Cardiac fibroblast (primary cell): ENCODE measurements around the gene PTGS1.
"Not testable (repeated sequence)": the region's sequence is repeated elsewhere in the genome, so short reads cannot be mapped to it uniquely, and the experiment has no call there.

Source experiments
- DNase-seq, 2 donors: peaks; one replicate each; pipeline versions ENCODE4 v3.0.0 to v3.0.0-alpha.2; 2010; ENCODE audit warnings: low read depth in 2 of 2
- H3K4me3 ChIP-seq, 2 donors: replicated peaks in 1 of 2; 1 replicate in 1 of 2; 2 replicates in 1 of 2; pipeline ENCODE4 v1.5.1; 2011; ENCODE audit warnings: low read depth in 2 of 2, low read length in 2 of 2, mild to moderate bottlenecking in 2 of 2, moderate library complexity in 1 of 2
- TF ChIP-seq, protein P1 (sequence below): IDR thresholded peaks from one replicate; pipeline ENCODE4 v1.5.1; 2011; ENCODE audit warnings: low read depth, mild to moderate bottlenecking, low read length, inconsistent platforms

Gene PTGS1

DNA sequence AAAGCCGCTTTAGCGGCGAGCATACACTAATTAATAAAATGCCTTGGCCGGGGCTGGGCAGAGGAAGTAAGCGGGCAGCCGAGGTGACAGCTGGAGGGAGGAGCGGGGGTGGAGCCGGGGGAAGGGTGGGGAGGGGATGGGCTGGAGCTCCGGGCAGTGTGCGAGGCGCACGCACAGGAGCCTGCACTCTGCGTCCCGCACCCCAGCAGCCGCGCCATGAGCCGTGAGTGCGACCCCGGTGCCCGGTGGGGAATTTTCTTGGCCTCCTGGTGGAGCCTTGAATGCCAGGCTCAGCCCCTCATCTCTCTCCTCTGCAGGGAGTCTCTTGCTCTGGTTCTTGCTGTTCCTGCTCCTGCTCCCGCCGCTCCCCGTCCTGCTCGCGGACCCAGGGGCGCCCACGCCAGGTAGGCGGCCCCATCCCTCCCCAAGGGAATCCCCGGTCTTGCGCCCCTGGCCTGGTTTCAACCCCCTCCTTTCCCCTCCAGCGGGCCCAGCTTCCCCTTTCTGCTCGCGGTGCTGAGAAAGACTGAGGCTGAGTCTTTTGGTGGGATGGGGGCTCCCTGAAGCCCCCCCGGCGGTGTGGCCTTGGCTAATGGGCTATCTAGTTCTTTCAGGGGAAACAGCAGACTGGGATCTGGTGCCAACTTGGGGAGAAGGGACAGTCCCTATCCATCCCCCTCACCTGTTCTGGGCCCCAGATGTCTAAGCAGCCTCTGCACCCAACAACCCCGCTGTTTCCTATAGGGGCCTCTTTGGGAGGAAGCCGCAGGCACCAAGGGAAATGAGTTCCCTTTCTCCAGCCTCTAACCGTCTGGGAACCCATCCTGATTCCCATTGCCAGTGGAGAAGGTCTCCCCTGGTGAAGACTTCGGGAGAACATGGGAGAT, at the start of gene PTGS1:
Gene PTGS1 (plus strand): TSS at position 156 of the 887 bp plus-strand sequence. CDS start 61 bp downstream, at position 217.
- H3K4me3 ChIP-seq: peak within 1 kb of the TSS; percentile 61 to 94
- TF ChIP-seq, protein P1, sequence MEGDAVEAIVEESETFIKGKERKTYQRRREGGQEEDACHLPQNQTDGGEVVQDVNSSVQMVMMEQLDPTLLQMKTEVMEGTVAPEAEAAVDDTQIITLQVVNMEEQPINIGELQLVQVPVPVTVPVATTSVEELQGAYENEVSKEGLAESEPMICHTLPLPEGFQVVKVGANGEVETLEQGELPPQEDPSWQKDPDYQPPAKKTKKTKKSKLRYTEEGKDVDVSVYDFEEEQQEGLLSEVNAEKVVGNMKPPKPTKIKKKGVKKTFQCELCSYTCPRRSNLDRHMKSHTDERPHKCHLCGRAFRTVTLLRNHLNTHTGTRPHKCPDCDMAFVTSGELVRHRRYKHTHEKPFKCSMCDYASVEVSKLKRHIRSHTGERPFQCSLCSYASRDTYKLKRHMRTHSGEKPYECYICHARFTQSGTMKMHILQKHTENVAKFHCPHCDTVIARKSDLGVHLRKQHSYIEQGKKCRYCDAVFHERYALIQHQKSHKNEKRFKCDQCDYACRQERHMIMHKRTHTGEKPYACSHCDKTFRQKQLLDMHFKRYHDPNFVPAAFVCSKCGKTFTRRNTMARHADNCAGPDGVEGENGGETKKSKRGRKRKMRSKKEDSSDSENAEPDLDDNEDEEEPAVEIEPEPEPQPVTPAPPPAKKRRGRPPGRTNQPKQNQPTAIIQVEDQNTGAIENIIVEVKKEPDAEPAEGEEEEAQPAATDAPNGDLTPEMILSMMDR: no peak
- DNase-seq: peak in 1 of 2 donors; percentile 80

DNA sequence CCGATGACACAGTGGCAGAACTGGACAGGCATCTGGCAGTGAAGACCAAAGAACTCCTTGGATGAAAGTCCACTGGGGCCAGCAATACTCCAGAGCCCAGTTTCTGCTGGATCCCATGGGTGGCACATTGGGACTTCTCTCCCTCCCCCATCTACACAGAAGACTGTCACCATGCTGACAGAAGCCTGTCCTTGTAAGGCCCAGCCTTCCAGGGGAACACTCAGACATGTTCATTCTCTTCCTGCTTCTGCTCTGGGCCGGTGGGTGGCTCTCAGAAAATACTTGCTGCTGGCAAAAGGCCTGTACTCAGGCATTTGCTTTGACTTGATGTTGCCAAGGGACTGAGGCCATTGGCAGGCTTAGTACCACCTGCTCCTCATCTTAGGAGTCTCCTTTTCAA, 48.3 kb upstream of the PTGS1 start:
- no peak for DNase-seq
- TF ChIP-seq, protein P1: no peak
- H3K4me3 ChIP-seq: no peak overlapping the region

DNA sequence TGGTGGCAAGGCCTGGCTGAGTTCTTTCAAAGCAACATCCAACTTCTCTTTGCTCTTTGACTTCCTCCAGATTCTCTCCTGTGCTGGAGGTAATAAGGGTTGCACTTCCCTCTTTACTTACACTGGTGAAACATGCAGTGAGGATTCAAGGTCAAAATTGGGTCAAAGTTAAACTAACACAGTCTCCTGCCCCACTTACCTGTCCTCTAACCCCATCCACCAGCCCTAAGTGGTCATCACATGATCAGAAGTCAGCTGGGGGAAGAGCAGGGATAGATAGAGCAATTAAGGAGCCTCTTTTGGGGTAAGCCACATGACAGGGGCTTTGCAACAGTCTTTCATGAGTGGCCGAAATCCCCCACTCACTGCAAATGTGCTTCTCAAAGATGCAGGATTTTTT, 46.2 kb upstream of the PTGS1 start:
- H3K4me3 ChIP-seq, DNase-seq: not testable (repeated sequence)

DNA sequence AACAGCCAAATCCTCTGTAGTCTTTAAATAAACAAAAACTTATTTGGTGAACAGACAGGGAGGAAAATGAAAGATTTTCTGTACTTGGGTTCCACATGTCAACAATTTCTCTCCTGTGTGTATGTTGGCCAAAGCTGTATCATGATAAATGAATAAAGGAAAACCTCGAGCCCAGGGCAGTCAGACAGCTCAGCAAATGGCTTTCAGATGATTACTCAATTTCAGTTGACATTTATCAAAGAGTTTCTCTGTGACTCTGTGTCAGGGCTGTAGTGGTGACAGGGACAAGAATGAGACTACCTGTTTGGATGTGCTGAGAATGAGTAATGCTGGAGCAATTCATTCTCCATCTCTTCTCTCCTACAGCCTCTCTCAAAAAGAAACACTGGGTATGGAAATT, 45.7 kb upstream of the PTGS1 start:
- peak in 1 of 2 donors; percentile 20 for DNase-seq
- no peak overlapping the region for H3K4me3 ChIP-seq
- TF ChIP-seq, protein P1: no peak

DNA sequence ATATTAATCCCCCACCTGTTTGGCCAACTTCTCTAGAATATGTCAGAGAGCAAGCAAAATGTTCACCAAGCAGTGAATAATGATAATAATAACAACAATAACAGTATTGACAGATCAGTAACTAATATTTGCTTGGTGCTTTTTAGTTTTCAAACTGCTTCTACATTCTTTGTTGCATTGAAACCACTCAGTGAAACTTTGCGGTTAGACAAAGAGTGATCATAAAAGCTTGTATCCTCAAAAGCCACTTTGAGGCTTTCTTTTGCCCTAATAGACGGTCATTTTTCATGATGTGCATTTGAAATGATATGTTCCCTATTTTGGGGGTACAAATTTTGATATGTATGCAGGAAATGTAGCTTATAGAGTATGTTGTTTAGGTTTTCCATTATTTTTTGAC, 43.6 kb upstream of the PTGS1 start:
- DNase-seq: no peak
- H3K4me3 ChIP-seq: no peak overlapping the region
- TF ChIP-seq, protein P1: no peak

DNA sequence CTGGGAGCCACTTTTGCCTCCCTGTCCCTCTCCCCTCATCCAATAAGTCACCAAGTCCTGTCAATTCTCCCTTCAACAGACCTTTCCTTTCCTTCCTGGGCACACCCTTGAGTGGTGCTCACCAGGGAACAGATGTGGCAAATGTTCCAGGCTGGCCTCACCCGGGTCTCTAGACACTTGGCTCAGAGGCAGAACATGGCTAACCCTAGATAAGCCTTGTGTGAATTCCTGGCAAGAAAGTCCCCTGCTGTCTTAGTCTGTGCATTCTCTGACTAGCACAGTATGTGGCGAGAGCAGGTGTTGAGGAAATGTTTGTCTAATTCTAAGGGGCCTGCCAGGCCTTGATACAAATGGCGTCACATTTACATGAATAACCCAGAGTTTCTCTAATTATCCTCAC, 41.2 kb upstream of the PTGS1 start:
- no peak overlapping the region for H3K4me3 ChIP-seq
- TF ChIP-seq, protein P1: no peak
- DNase-seq: no peak

DNA sequence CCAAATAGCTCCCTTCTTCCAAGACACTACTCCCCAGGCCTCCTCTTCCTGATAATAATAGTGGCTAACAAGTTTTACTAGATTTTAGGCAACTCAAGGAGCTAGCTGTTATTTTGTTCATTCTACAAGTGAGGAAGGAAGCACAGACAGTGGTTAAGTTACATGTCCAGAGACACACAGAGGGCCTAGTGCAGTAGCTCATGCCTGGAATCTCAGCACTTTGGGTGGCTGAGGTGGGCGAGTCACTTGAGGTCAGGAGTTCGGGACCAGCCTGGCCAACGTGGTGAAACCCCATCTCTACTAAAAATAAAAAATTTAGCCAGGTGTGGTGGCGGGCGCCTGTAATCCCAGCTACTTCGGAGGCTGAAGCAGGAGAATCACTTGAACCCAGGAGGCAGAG, 40.4 kb upstream of the PTGS1 start:
- DNase-seq, H3K4me3 ChIP-seq: not testable (repeated sequence)

DNA sequence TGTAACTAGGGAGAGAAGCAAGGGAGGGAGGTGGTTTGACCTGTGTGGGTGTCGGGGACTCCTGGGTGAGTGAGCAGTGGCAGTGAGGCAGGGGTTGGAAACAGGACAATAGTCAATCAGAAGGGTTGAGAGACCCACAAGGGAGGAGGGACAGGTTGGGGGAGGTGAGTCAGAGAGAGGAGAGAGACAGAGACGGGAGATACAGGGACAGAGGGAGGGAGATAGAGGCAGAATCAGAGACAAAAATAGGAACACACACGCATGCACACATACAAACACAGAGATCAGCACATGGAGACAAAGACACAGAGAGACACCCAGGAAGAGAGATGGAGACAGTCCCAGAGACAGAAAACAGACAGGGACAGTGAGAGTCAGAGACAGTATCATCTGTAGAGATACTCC, 39.3 kb upstream of the PTGS1 start:
- no peak for DNase-seq
- no peak overlapping the region for H3K4me3 ChIP-seq
- TF ChIP-seq, protein P1: no peak
